H9 (cell line): ENCODE results near the gene FXYD4. TPM values are rescaled to one million over a fixed set of nuclear protein-coding genes. Genes with fewer than 3 reads are reported as not detected.
"Not testable (repeated sequence)": the region's sequence is repeated elsewhere in the genome, so short reads cannot be mapped to it uniquely, and the experiment has no call there.

Experiments used
- DNase-seq: peaks from one replicate; pipeline ENCODE4 v3.0.0-alpha.2; 2017
- H2AFZ ChIP-seq: one replicate; pipeline ENCODE4 v1.6.1; 2013; ENCODE audit warnings: mild to moderate bottlenecking, low read length, control low read depth, moderate library complexity
- H2AK5ac ChIP-seq: 2 replicates; pipeline ENCODE4 v1.6.1; 2013; ENCODE audit warnings: low read length, control low read depth, mixed read lengths; ENCODE audit not compliant: insufficient read length
- H2BK120ac ChIP-seq: one replicate; pipeline ENCODE4 v1.6.1; 2013; ENCODE audit warnings: low read depth, mild to moderate bottlenecking, low read length, control low read depth, inconsistent platforms; ENCODE audit not compliant: poor library complexity, severe bottlenecking
- H2BK12ac ChIP-seq: 2 replicates; pipeline ENCODE4 v1.6.1; 2013; ENCODE audit warnings: low read length, control low read depth, mixed read lengths, low read depth; ENCODE audit not compliant: insufficient read length
- H2BK15ac ChIP-seq: 2 replicates; pipeline ENCODE4 v1.6.1; 2013; ENCODE audit warnings: low read depth, low read length, control low read depth
- H2BK20ac ChIP-seq: one replicate; pipeline ENCODE4 v1.6.1; 2013; ENCODE audit warnings: low read depth, mild to moderate bottlenecking, low read length, control low read depth, inconsistent platforms; ENCODE audit not compliant: poor library complexity, severe bottlenecking
- H2BK5ac ChIP-seq: 2 replicates; pipeline ENCODE4 v1.6.1; 2013; ENCODE audit warnings: low read length, control low read depth, mixed read lengths; ENCODE audit not compliant: insufficient read length
- H3K14ac ChIP-seq: 2 replicates; pipeline ENCODE4 v1.6.1; 2013; ENCODE audit warnings: low read length, control low read depth; ENCODE audit not compliant: insufficient read depth
- H3K18ac ChIP-seq: 2 replicates; pipeline ENCODE4 v1.6.1; 2013; ENCODE audit warnings: low read depth, mild to moderate bottlenecking, mixed read lengths, low read length, control low read depth; ENCODE audit not compliant: insufficient read length
- H3K23ac ChIP-seq: 2 replicates; pipeline ENCODE4 v1.6.1; 2013; ENCODE audit warnings: low read length, control low read depth, mixed read lengths, low read depth; ENCODE audit not compliant: insufficient read length
- H3K23me2 ChIP-seq: 2 replicates; pipeline ENCODE4 v1.6.1; 2013; ENCODE audit warnings: low read depth, mild to moderate bottlenecking, mixed read lengths, low read length, control low read depth; ENCODE audit not compliant: insufficient read length, poor library complexity, severe bottlenecking
- H3K27ac ChIP-seq: 2 replicates; pipeline ENCODE4 v1.5.1; 2013; ENCODE audit warnings: low read length, control low read depth, mixed read lengths, low read depth; ENCODE audit not compliant: insufficient read length
- H3K27me3 ChIP-seq: 2 replicates; pipeline ENCODE4 v1.6.1; 2013; ENCODE audit warnings: low read length, control low read depth, inconsistent platforms; ENCODE audit not compliant: insufficient read depth
- H3K4ac ChIP-seq: 2 replicates; pipeline ENCODE4 v1.6.1; 2013; ENCODE audit warnings: low read depth, mild to moderate bottlenecking, control low read depth, inconsistent platforms, low read length, moderate library complexity
- H3K4me1 ChIP-seq: 2 replicates; pipeline ENCODE4 v1.6.1; 2013; ENCODE audit warnings: low read length, control low read depth, inconsistent platforms; ENCODE audit not compliant: insufficient read depth
- H3K4me2 ChIP-seq: 2 replicates; pipeline ENCODE4 v1.6.1; 2013; ENCODE audit warnings: low read length, control low read depth, mixed read lengths; ENCODE audit not compliant: insufficient read length, insufficient read depth
- H3K56ac ChIP-seq: 2 replicates; pipeline ENCODE4 v1.6.1; 2013; ENCODE audit warnings: low read depth, mild to moderate bottlenecking, mixed read lengths, low read length, control low read depth; ENCODE audit not compliant: insufficient read length
- H3K79me1 ChIP-seq: 2 replicates; pipeline ENCODE4 v1.6.1; 2013; ENCODE audit warnings: low read depth, mild to moderate bottlenecking, moderate library complexity, low read length, control low read depth, inconsistent platforms; ENCODE audit not compliant: insufficient read depth, poor library complexity, severe bottlenecking
- H3K79me2 ChIP-seq: 2 replicates; pipeline ENCODE4 v1.6.1; 2013; ENCODE audit warnings: low read length, control low read depth, inconsistent platforms; ENCODE audit not compliant: insufficient read depth
- H3K9ac ChIP-seq: 2 replicates; pipeline ENCODE4 v1.6.1; 2013; ENCODE audit warnings: low read length, control low read depth, mixed read lengths; ENCODE audit not compliant: insufficient read length; ENCODE audit errors: extremely low read depth
- H3K9me3 ChIP-seq: one replicate; pipeline ENCODE4 v1.6.1; 2013; ENCODE audit warnings: low read depth, low read length, inconsistent platforms; ENCODE audit not compliant: control insufficient read depth
- H3T11ph ChIP-seq: one replicate; pipeline ENCODE4 v1.6.1; 2013; ENCODE audit warnings: mild to moderate bottlenecking, low read length, control low read depth, inconsistent platforms
- H4K20me1 ChIP-seq: one replicate; pipeline ENCODE4 v1.6.1; 2013; ENCODE audit not compliant: control insufficient read depth, insufficient read length, insufficient read depth
- H4K5ac ChIP-seq: 2 replicates; pipeline ENCODE4 v1.6.1; 2013; ENCODE audit warnings: low read depth, mild to moderate bottlenecking, mixed read lengths, low read length, control low read depth; ENCODE audit not compliant: insufficient read length
- H4K8ac ChIP-seq: replicated peaks from 2 replicates; pipeline ENCODE4 v1.6.1; 2013; ENCODE audit warnings: low read length, control low read depth, mixed read lengths, low read depth; ENCODE audit not compliant: insufficient read length
- H4K91ac ChIP-seq: 2 replicates; pipeline ENCODE4 v1.6.1; 2013; ENCODE audit warnings: low read depth, mild to moderate bottlenecking, moderate library complexity, mixed read lengths, low read length, control low read depth; ENCODE audit not compliant: insufficient read length
- H3K27ac Mint-ChIP-seq, 3 experiments: 2 replicates in 2 of 3; 3 replicates in 1 of 3; pipeline ENCODE4 v1.8.0; 2020 to 2021; ENCODE audit warnings: mixed read lengths in 3 of 3, mild to moderate bottlenecking in 1 of 3, moderate library complexity in 1 of 3
- H3K27me3 Mint-ChIP-seq: 2 replicates; pipeline ENCODE4 v1.8.0; 2021; ENCODE audit warnings: low read depth, mild to moderate bottlenecking, moderate library complexity, mixed read lengths
- H3K36me3 Mint-ChIP-seq, 3 experiments: 2 replicates in 2 of 3; 3 replicates in 1 of 3; pipeline ENCODE4 v1.8.0; 2020 to 2021; ENCODE audit warnings: low read depth in 3 of 3, mixed read lengths in 3 of 3; ENCODE audit not compliant: insufficient read depth in 1 of 3
- H3K4me1 Mint-ChIP-seq, 2 experiments: 2 replicates each; pipeline ENCODE4 v1.8.0; 2020; ENCODE audit warnings: mixed read lengths in 2 of 2
- H3K4me3 Mint-ChIP-seq, 2 experiments: 2 replicates in 1 of 2; 3 replicates in 1 of 2; pipeline ENCODE4 v1.8.0; 2020 to 2021; ENCODE audit warnings: mild to moderate bottlenecking in 2 of 2, mixed read lengths in 2 of 2, moderate library complexity in 1 of 2
- H3K9me3 Mint-ChIP-seq, 2 experiments: 2 replicates in 1 of 2; 3 replicates in 1 of 2; pipeline ENCODE4 v1.8.0; 2020; ENCODE audit warnings: mild to moderate bottlenecking in 2 of 2, mixed read lengths in 2 of 2, moderate library complexity in 1 of 2
- WGBS: extraction: QIAGEN DNeasy Blood & Tissue Kit; methylation state at CpG from one replicate; pipeline ENCODE4 v1.1.7; 2013; ENCODE audit warnings: missing lambda C conversion rate, low lambda C conversion rate, mixed read lengths; ENCODE audit not compliant: insufficient read length; ENCODE audit errors: extremely low coverage; 5-methylcytosine and 5-hydroxymethylcytosine counted together
- total RNA-seq: library from RNA; stranded (reverse); gene quantifications from 2 replicates; pipeline ENCODE4 v1.2.1, GENCODE V29; 2021

Gene FXYD4
- total RNA-seq, 1 experiment from 2014 or later, result not detected

GRCh38 chr10:43330824-43331127 lies 40.7 kb upstream of the FXYD4 start:
- H3K56ac ChIP-seq, result not testable (repeated sequence)

More at GRCh38 chr10:43330824-43331127, 40.7 kb upstream of the FXYD4 start:
- H3K14ac ChIP-seq, H2BK5ac ChIP-seq, H2BK120ac ChIP-seq, H3K79me1 ChIP-seq, H2BK12ac ChIP-seq, H4K20me1 ChIP-seq, H4K91ac ChIP-seq, H2BK15ac ChIP-seq, H3K4me1 ChIP-seq, H2AFZ ChIP-seq, DNase-seq, H3K18ac ChIP-seq, H3T11ph ChIP-seq, H4K8ac ChIP-seq, H3K23ac ChIP-seq, H3K9me3 ChIP-seq, H3K23me2 ChIP-seq, H3K4ac ChIP-seq, H2AK5ac ChIP-seq, H4K5ac ChIP-seq, H3K9me3 Mint-ChIP-seq, H3K9ac ChIP-seq, H3K79me2 ChIP-seq, H3K4me2 ChIP-seq, H3K27ac ChIP-seq, H3K4me1 Mint-ChIP-seq, H3K36me3 Mint-ChIP-seq, H2BK20ac ChIP-seq, H3K27me3 Mint-ChIP-seq, H3K4me3 Mint-ChIP-seq, H3K27ac Mint-ChIP-seq, H3K27me3 ChIP-seq: not testable (repeated sequence)
- WGBS, result no CpG with 5 or more reads among the region's 4 CpGs
